Mesenchymal stem cell (in vitro differentiated cells and primary cell): ENCODE results near the gene PARD3B.

ENCODE experiments used
- DNase-seq: peaks from one replicate; pipeline ENCODE4 v3.0.0-alpha.2; 2013
- H2AFZ ChIP-seq: one replicate; pipeline ENCODE4 v1.6.1; 2013; ENCODE audit warnings: low read depth, mild to moderate bottlenecking, control low read depth, inconsistent platforms, low read length, moderate library complexity
- H2AK5ac ChIP-seq: 2 replicates; pipeline ENCODE4 v1.6.1; 2013; ENCODE audit warnings: low read length, moderate library complexity, mild to moderate bottlenecking, inconsistent platforms; ENCODE audit not compliant: severe bottlenecking
- H2BK120ac ChIP-seq: one replicate; pipeline ENCODE4 v1.6.1; 2013; ENCODE audit warnings: low read depth, mild to moderate bottlenecking, inconsistent platforms, low read length, moderate library complexity
- H2BK12ac ChIP-seq, 2 experiments: one replicate each; pipeline ENCODE4 v1.6.1; 2013; ENCODE audit warnings: inconsistent platforms in 2 of 2, low read length in 2 of 2, mild to moderate bottlenecking in 2 of 2, moderate library complexity in 2 of 2, control low read depth in 1 of 2
- H2BK15ac ChIP-seq: one replicate; pipeline ENCODE4 v1.6.1; 2013; ENCODE audit warnings: mild to moderate bottlenecking, low read depth, inconsistent platforms; ENCODE audit not compliant: poor library complexity, severe bottlenecking
- H2BK5ac ChIP-seq: 2 replicates; pipeline ENCODE4 v1.6.1; 2013; ENCODE audit warnings: low read depth, mild to moderate bottlenecking, low read length, control low read depth, inconsistent platforms; ENCODE audit not compliant: poor library complexity, severe bottlenecking
- H3K14ac ChIP-seq, 2 experiments: one replicate each; pipeline ENCODE4 v1.6.1; 2013; ENCODE audit warnings: inconsistent platforms in 2 of 2, low read length in 2 of 2, control low read depth in 1 of 2, mild to moderate bottlenecking in 1 of 2, moderate library complexity in 1 of 2
- H3K18ac ChIP-seq, 2 experiments: one replicate each; pipeline ENCODE4 v1.6.1; 2013; ENCODE audit warnings: inconsistent platforms in 2 of 2, low read length in 2 of 2, control low read depth in 1 of 2, low read depth in 1 of 2, mild to moderate bottlenecking in 1 of 2
- H3K23ac ChIP-seq, 2 experiments: one replicate each; pipeline ENCODE4 v1.6.1; 2013; ENCODE audit warnings: inconsistent platforms in 2 of 2, low read length in 2 of 2, mild to moderate bottlenecking in 2 of 2, moderate library complexity in 2 of 2, control low read depth in 1 of 2
- H3K27ac ChIP-seq: 2 replicates; pipeline ENCODE4 v1.5.1; 2013; ENCODE audit warnings: mild to moderate bottlenecking, moderate library complexity, low read length, control low read depth, inconsistent platforms; ENCODE audit not compliant: poor library complexity, severe bottlenecking
- H3K27me3 ChIP-seq, 2 experiments: 2 replicates each; pipeline versions ENCODE4 v1.6.1 to v1.7.0; 2013; ENCODE audit warnings: low read length in 2 of 2, mild to moderate bottlenecking in 2 of 2, moderate library complexity in 2 of 2, control low read depth in 1 of 2, inconsistent platforms in 1 of 2; ENCODE audit not compliant: control insufficient read depth in 1 of 2, insufficient read depth in 1 of 2
- H3K36me3 ChIP-seq, 2 experiments: 2 replicates each; pipeline versions ENCODE4 v1.6.1 to v1.7.0; 2013; ENCODE audit warnings: low read length in 2 of 2, control low read depth in 1 of 2, inconsistent platforms in 1 of 2, low read depth in 1 of 2, mild to moderate bottlenecking in 1 of 2; ENCODE audit not compliant: insufficient read depth in 2 of 2, control insufficient read depth in 1 of 2
- H3K4ac ChIP-seq, 2 experiments: one replicate each; pipeline ENCODE4 v1.6.1; 2013; ENCODE audit warnings: inconsistent platforms in 2 of 2, low read length in 2 of 2, mild to moderate bottlenecking in 2 of 2, moderate library complexity in 2 of 2, control low read depth in 1 of 2, low read depth in 1 of 2
- H3K4me1 ChIP-seq: 2 replicates; pipeline ENCODE4 v1.6.1; 2013; ENCODE audit warnings: low read depth, low read length, control low read depth; ENCODE audit not compliant: control insufficient read depth, insufficient read depth
- H3K4me2 ChIP-seq: 2 replicates; pipeline ENCODE4 v1.6.1; 2013; ENCODE audit warnings: low read length, mild to moderate bottlenecking, inconsistent platforms; ENCODE audit not compliant: poor library complexity, severe bottlenecking
- H3K4me3 ChIP-seq, 2 experiments: 2 replicates each; pipeline versions ENCODE4 v1.5.1 to v1.7.0; 2013; ENCODE audit warnings: low read length in 2 of 2, mild to moderate bottlenecking in 2 of 2, control low read depth in 1 of 2, low read depth in 1 of 2; ENCODE audit not compliant: insufficient read depth in 1 of 2
- H3K79me1 ChIP-seq: replicated peaks from 2 replicates; pipeline ENCODE4 v1.6.1; 2013; ENCODE audit warnings: mild to moderate bottlenecking, control low read depth, low read length, inconsistent platforms; ENCODE audit not compliant: poor library complexity, severe bottlenecking
- H3K9ac ChIP-seq: 2 replicates; pipeline ENCODE4 v1.7.0; 2013; ENCODE audit warnings: mild to moderate bottlenecking, low read length, moderate library complexity
- H3K9me3 ChIP-seq: 2 replicates; pipeline ENCODE4 v1.7.0; 2013; ENCODE audit warnings: mild to moderate bottlenecking, low read length; ENCODE audit not compliant: control insufficient read depth
- H4K8ac ChIP-seq: one replicate; pipeline ENCODE4 v1.6.1; 2013; ENCODE audit warnings: inconsistent platforms, mild to moderate bottlenecking, low read length, moderate library complexity
- H4K91ac ChIP-seq: one replicate; pipeline ENCODE4 v1.6.1; 2013; ENCODE audit warnings: mild to moderate bottlenecking, low read length, inconsistent platforms
- WGBS: methylation state at CpG from one replicate; pipeline ENCODE4 v1.1.7; 2013; ENCODE audit warnings: mixed read lengths; 5-methylcytosine and 5-hydroxymethylcytosine counted together

Gene PARD3B

GRCh38 chr2:204503869-204504268 is 41.4 kb upstream of the PARD3B start:
- no peak overlapping the region for H2BK120ac ChIP-seq
- no peaks in the 10 kb centered on the region for H3K36me3 ChIP-seq
- H2AK5ac ChIP-seq, result no peak overlapping the region
- no peak overlapping the region for H3K4ac ChIP-seq
- H3K14ac ChIP-seq, result no peak overlapping the region
- 57% methylated on average over 1 of the region's 2 CpGs for WGBS
- H3K9me3 ChIP-seq, result no peaks in the 10 kb centered on the region
- H2BK15ac ChIP-seq, result no peak overlapping the region
- H3K9ac ChIP-seq, result no peak overlapping the region
- no peak overlapping the region for H4K8ac ChIP-seq
- H3K79me1 ChIP-seq, result no peaks in the 10 kb centered on the region
- no peak overlapping the region for H4K91ac ChIP-seq
- H3K27ac ChIP-seq, result no peak overlapping the region
- H3K18ac ChIP-seq, result no peak overlapping the region
- no peak overlapping the region for H2BK5ac ChIP-seq
- no peak overlapping the region for H3K4me2 ChIP-seq
- peaks cover 12% of the 10 kb centered on the region for H3K4me1 ChIP-seq
- no peak overlapping the region for H2AFZ ChIP-seq
- H2BK12ac ChIP-seq, result no peak overlapping the region
- no peak overlapping the region for H3K23ac ChIP-seq
- no peak overlapping the region for H3K4me3 ChIP-seq
- peak; percentile 34 for DNase-seq
- no peaks in the 10 kb centered on the region for H3K27me3 ChIP-seq

GRCh38 chr2:204504594-204504993 is 40.7 kb upstream of the PARD3B start:
- 100% methylated on average over 2 of the region's 2 CpGs for WGBS

GRCh38 chr2:204505488-204505887 is 39.8 kb upstream of the PARD3B start:
- WGBS, result 100% methylated on average over 1 of the region's 2 CpGs
- peak overlapping the region; percentile 95 for H3K27ac ChIP-seq
- H4K91ac ChIP-seq, result no peak overlapping the region
- no peak for DNase-seq
- peaks cover 12% of the 10 kb centered on the region for H3K4me1 ChIP-seq
- H3K27me3 ChIP-seq, result no peaks in the 10 kb centered on the region
- no peak overlapping the region for H2AK5ac ChIP-seq
- peak overlapping the region; percentile 53 for H3K9ac ChIP-seq
- no peak overlapping the region for H3K23ac ChIP-seq
- no peak overlapping the region for H2BK5ac ChIP-seq
- H4K8ac ChIP-seq, result no peak overlapping the region
- no peak overlapping the region for H2BK120ac ChIP-seq
- no peak overlapping the region for H3K4ac ChIP-seq
- H3K4me2 ChIP-seq, result no peak overlapping the region
- H2AFZ ChIP-seq, result no peak overlapping the region
- H2BK15ac ChIP-seq, result no peak overlapping the region
- H3K18ac ChIP-seq, result no peak overlapping the region
- H2BK12ac ChIP-seq, result no peak overlapping the region
- H3K4me3 ChIP-seq, result no peak overlapping the region
- no peak overlapping the region for H3K14ac ChIP-seq
- H3K36me3 ChIP-seq, result no peaks in the 10 kb centered on the region
- no peaks in the 10 kb centered on the region for H3K79me1 ChIP-seq
- no peaks in the 10 kb centered on the region for H3K9me3 ChIP-seq

More at GRCh38 chr2:204504594-204504993, 40.7 kb upstream of the PARD3B start:
- Histone ChIP-seq H3K9me3 (no peaks in the 10 kb centered on the region), H2BK12ac (no peak overlapping the region), H2BK5ac (no peak overlapping the region), H3K9ac (no peak overlapping the region), H2AK5ac (no peak overlapping the region), H3K27ac (peak overlapping the region; percentile 95), H3K4me1 (peaks cover 12% of the 10 kb centered on the region), H3K79me1 (no peaks in the 10 kb centered on the region), H3K14ac (no peak overlapping the region), H2BK120ac (no peak overlapping the region), H3K4ac (no peak overlapping the region), H2BK15ac (no peak overlapping the region), H4K8ac (no peak overlapping the region), H3K18ac (no peak overlapping the region), H3K23ac (no peak overlapping the region), H3K36me3 (no peaks in the 10 kb centered on the region), H3K27me3 (no peaks in the 10 kb centered on the region), H4K91ac (no peak overlapping the region), H3K4me3 (no peak overlapping the region), H3K4me2 (no peak overlapping the region), H2AFZ (no peak overlapping the region)
- no peak for DNase-seq

GRCh38 chr2:204505946-204506345 is 39.3 kb upstream of the PARD3B start:
- Histone ChIP-seq H4K8ac (no peak overlapping the region), H2AFZ (no peak overlapping the region)
- WGBS, result 79% methylated on average over 4 of the region's 4 CpGs

More at GRCh38 chr2:204505946-204506345, 39.3 kb upstream of the PARD3B start:
- Histone ChIP-seq H3K9ac (peak overlapping the region; percentile 53), H2AK5ac (no peak overlapping the region), H3K23ac (no peak overlapping the region), H4K91ac (no peak overlapping the region), H3K9me3 (no peaks in the 10 kb centered on the region), H3K4me2 (no peak overlapping the region), H3K36me3 (no peaks in the 10 kb centered on the region), H2BK120ac (no peak overlapping the region), H3K79me1 (no peaks in the 10 kb centered on the region), H3K4ac (no peak overlapping the region), H3K4me1 (peaks cover 12% of the 10 kb centered on the region), H2BK15ac (no peak overlapping the region), H2BK12ac (no peak overlapping the region), H3K18ac (no peak overlapping the region), H2BK5ac (no peak overlapping the region), H3K27me3 (no peaks in the 10 kb centered on the region), H3K27ac (peak overlapping the region; percentile 95), H3K14ac (no peak overlapping the region), H3K4me3 (no peak overlapping the region)
- peak; percentile 26 for DNase-seq
